Heart right ventricle (tissue), 16 donors: ENCODE measurements around the gene INTU. TPM values are rescaled to one million over a fixed set of nuclear protein-coding genes. Genes with fewer than 3 reads are reported as not detected.

Experiments used
- ATAC-seq, 8 donors: fragments of 200-7000 bp; cut with Tn5 transposase; one replicate each; pipeline ENCODE4 v1.9.1; 2020; ENCODE audit warnings: mild to moderate bottlenecking in 8 of 8, moderate library complexity in 8 of 8, moderate number of reproducible peaks in 1 of 8
- DNase-seq, 2 donors: peaks; one replicate each; pipeline ENCODE4 v3.0.0-alpha.2; 2020
- H3K27ac ChIP-seq, 10 donors: fragments of 200-600 bp; sonication (generic) in 2 of 10; one replicate each; pipeline versions ENCODE4 v1.5.0 to v1.8.0; 2020 to 2022; ENCODE audit warnings: mild to moderate bottlenecking in 3 of 10
- H3K27me3 ChIP-seq, 7 donors: fragments of 200-600 bp; one replicate each; pipeline ENCODE4 v1.8.0; 2021 to 2022; ENCODE audit warnings: mild to moderate bottlenecking in 2 of 7
- H3K36me3 ChIP-seq, 9 donors: fragments of 200-600 bp; sonication (generic) in 1 of 9; one replicate each; pipeline versions ENCODE4 v1.5.0 to v1.8.0; 2020 to 2022; ENCODE audit warnings: mild to moderate bottlenecking in 2 of 9
- H3K4me1 ChIP-seq, 9 donors: fragments of 200-600 bp; sonication (generic) in 1 of 9; one replicate each; pipeline versions ENCODE4 v1.5.0 to v1.8.0; 2020 to 2022; ENCODE audit warnings: mild to moderate bottlenecking in 4 of 9
- H3K4me3 ChIP-seq, 10 donors: fragments of 200-600 bp; sonication (generic) in 2 of 10; one replicate each; pipeline versions ENCODE4 v1.5.0 to v1.8.0; 2020 to 2022; ENCODE audit warnings: mild to moderate bottlenecking in 7 of 10, moderate library complexity in 2 of 10
- H3K9me3 ChIP-seq, 11 donors: fragments of 200-600 bp in 10 of 11; sonication (generic) in 2 of 11; one replicate each; pipeline versions ENCODE4 v1.5.0 to v1.8.0; 2013 to 2022; ENCODE audit warnings: mild to moderate bottlenecking in 2 of 11, control low read depth in 1 of 11, moderate library complexity in 1 of 11
- CTCF ChIP-seq, 9 donors: fragments of 200-600 bp; sonication (generic) in 2 of 9; IDR thresholded peaks; one replicate each; pipeline versions ENCODE4 v1.5.0 to v1.8.0; 2021 to 2022; ENCODE audit warnings: antibody characterized with exemption in 9 of 9, mild to moderate bottlenecking in 5 of 9, moderate library complexity in 1 of 9
- WGBS, 2 donors: extraction: QIAGEN DNeasy Blood & Tissue Kit; methylation state at CpG; one replicate each; pipeline ENCODE4 v1.1.7; 2013; ENCODE audit warnings: inconsistent platforms in 1 of 2; 5-methylcytosine and 5-hydroxymethylcytosine counted together
- intact Hi-C, 10 donors: fragments of 100-400 bp; cut with DNase I; formaldehyde crosslinking; loops; one replicate each; pipeline versions ENCODE4 v1.11.1 to v1.14.2; 2022
- polyA plus RNA-seq, 2 donors: library from polyadenylated mRNA; stranded (reverse); fragments of 200-250 nt; gene quantifications; one replicate each; pipeline ENCODE4 v1.2.3, GENCODE V29; 2013
- total RNA-seq, 10 donors: library from RNA; stranded (reverse); fragmentation: NEBNext Ultra II Directional in 3 of 10; extraction: Animal tissue kit (Norgen Biotek cat#: 25700) in 3 of 10; gene quantifications; one replicate each; pipeline versions ENCODE4 v1.2.1 to v1.2.4, GENCODE V29; 2021 to 2023
- donor health status: Arrhythmogenic right ventricular cardiomyopathy.
- donor health status: ischemic (EF 13 %, LVEDD 7.1; RV severe dilation, severe dysfunction).
- donor health status: healthy with polysubstance abuse.
- donor health status: DM: no; HTN: yes; CAD: no.
- donor health status: DM: no; HTN: no; CAD: no.
- donor health status: ischemic (EF 25% LVEDD 6.9; RV normal size, moderate dysfunction).
- donor health status: ischemic (EF 25% LVEDD 5.7; RV mildly dilated, moderate dysfunction).
- donor health status: healthy.
- donor health status: DM: yes; HTN: yes; CAD: no.
- donor health status: Ischemic cardiomyopathy.
- donor health status: ischemic (EF 35%, LVEDD 5.7; RV mildly dilated, moderate dysfunction).
- donor health status: nonischemic (EF 11% LVEDD 7.7; RV severe dilation, severe dysfunction).
- donor health status: DM: yes; HTN: yes; CAD: no.
- donor health status: PGD.
- donor health status: ischemic (EF 29% LVEDD 5.4; RV normal size, mild dysfunction).
- donor health status: nonischemic (EF 23%, LVEDD 6.1; RV moderate dilation, normal function).

Gene INTU
- total and polyA plus RNA-seq, 12 donors, result 1.3 to 8.9 (median 4.5) TPM

- H3K36me3 ChIP-seq, result no peaks in the 10 kb centered on the region
- TF ChIP-seq CTCF (IDR thresholded peaks at IDR 0.05), result no peak
- H3K4me3 ChIP-seq, result no peak overlapping the region
- H3K9me3 ChIP-seq, result no peaks in the 10 kb centered on the region
- no peaks in the 10 kb centered on the region for H3K4me1 ChIP-seq
- H3K27me3 ChIP-seq, result peaks cover 0 to 24% (median 0%) of the 10 kb centered on the region in 7 donors
- H3K27ac ChIP-seq, result no peak overlapping the region
- 88% methylated on average over 10 of the region's 10 CpGs for WGBS, 2 donors
- intact Hi-C loops, result no loop called here
- ATAC-seq (no peak), DNase-seq (no peak)
These were observed 140.3 kb downstream of the INTU start for GRCh38 chr4:127772769-127773671.

- Histone ChIP-seq H3K4me3 (no peak overlapping the region), H3K9me3 (no peaks in the 10 kb centered on the region), H3K36me3 (no peaks in the 10 kb centered on the region), H3K4me1 (no peaks in the 10 kb centered on the region), H3K27me3 (peaks cover 0 to 24% (median 0%) of the 10 kb centered on the region in 7 donors), H3K27ac (no peak overlapping the region)
- WGBS, 2 donors, result 93 to 96% methylated on average over 4 of the region's 4 CpGs
- DNase-seq, result no peak
- no peak for TF ChIP-seq CTCF (IDR thresholded peaks at IDR 0.05)
- ATAC-seq, result no peak
- intact Hi-C loops, result no loop called here
These were observed 143.1 kb downstream of the INTU start for GRCh38 chr4:127775843-127776242.

Other genes with a start within 250 kb of the INTU start
- gene SLC25A31, start 97.4 kb downstream of the INTU start, total RNA-seq, result not detected
- not detected for gene SLC25A31, start 97.4 kb downstream of the INTU start, polyA plus RNA-seq
- 10 to 100 TPM in 6 of 10 donors, 1 to 10 TPM in 4; 2.4 to 21.9 (median 15.6) TPM for gene HSPA4L, start 149.4 kb downstream of the INTU start, total RNA-seq
- gene HSPA4L, start 149.4 kb downstream of the INTU start, polyA plus RNA-seq, result 1 to 10 TPM; 1.2 to 1.8 TPM
- 1 to 10 TPM in 2 of 10 donors, under 1 TPM in 8; 0.25 to 3.7 (median 0.62) TPM for gene PLK4, start 247.9 kb downstream of the INTU start, total RNA-seq
- under 1 TPM; 0.22 to 0.43 TPM for gene PLK4, start 247.9 kb downstream of the INTU start, polyA plus RNA-seq